NCI-H2227 (cell line): ENCODE measurements around the gene CAPN3.
A peak's percentile ranks its signal among the peaks of the same experiment; 100 is the strongest.

Experiments
- DNase-seq: peaks from one replicate; lab custom pipeline; 2025; ENCODE audit not compliant: unreplicated experiment; lab: John Stamatoyannopoulos, UW

The CAPN3 gene

DNA sequence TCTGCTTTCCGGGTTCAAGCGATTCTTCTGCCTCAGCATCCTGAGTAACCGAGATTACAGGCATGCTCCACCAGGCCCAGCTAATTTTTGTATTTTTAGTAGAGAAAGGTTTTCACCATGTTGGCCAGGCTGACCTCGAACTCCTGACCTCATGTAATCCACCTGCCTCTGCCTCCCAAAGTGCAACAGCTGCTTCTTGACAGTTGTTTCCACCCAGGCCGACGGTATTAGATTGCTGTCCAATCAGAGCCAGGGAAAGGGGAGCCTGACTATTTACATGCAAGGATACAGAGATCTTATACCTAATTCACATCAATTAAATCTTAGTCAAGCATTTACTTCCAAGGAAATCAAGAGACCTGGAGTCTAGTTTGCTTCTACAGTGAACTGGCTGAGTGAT, 4.0 kb upstream of the CAPN3 start:
- no peak for DNase-seq

- DNase-seq = no peak
Observed at GRCh38 chr15:42356851-42357250, 2.5 kb upstream of the CAPN3 start.

DNA sequence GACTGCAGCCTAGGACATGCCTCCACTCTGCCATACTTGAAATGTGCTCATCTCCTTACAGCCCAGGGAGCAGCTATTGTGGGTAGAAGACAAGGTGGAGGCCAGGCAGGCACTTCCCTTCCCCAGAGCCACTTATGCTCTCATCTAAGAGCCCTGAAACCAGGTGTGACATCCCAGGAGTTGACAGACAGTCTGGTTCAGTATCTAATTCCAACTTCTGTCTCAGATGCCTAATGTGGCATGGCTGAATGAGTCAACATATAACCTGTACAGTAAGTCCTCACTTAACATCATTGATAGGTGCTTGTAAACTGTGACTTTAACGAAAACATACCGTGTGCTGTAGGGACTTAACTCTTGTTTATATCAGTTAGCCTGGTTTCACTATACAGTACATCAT, 1.2 kb upstream of the CAPN3 start:
- no peak for DNase-seq

GRCh38 chr15:42359985-42360384, 684 bp downstream of the CAPN3 start:
- DNase-seq = no peak

- no peak for DNase-seq
Observed at GRCh38 chr15:42360535-42361112, 1.3 kb downstream of the CAPN3 start.

GRCh38 chr15:42363487-42363886, 4.2 kb downstream of the CAPN3 start:
- DNase-seq = no peak

DNA sequence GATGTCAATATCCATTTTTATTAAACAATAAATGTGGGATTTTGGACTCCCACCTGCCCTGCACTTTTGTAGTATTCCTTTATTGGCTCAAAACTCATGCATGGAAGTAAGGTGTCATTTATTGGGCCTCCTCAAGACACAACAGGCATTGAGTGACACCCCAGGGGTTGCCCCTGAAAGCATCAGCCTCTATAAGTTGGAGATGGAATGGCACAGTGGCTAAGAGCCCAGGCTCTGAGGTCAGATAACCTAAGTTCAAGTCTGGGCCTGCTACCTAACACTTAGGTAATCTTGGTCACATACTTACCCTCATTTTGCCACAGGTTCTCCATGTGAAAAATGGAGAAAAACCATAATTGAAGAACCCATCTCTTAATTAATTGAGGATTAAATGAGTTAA, 4.6 kb downstream of the CAPN3 start:
- no peak for DNase-seq

GRCh38 chr15:42364529-42364928, 5.2 kb downstream of the CAPN3 start:
- DNase-seq = no peak

GRCh38 chr15:42365921-42366550, 6.7 kb downstream of the CAPN3 start:
- no peak for DNase-seq

- no peak for DNase-seq
Observed at GRCh38 chr15:42367041-42367440, 7.7 kb downstream of the CAPN3 start.

DNA sequence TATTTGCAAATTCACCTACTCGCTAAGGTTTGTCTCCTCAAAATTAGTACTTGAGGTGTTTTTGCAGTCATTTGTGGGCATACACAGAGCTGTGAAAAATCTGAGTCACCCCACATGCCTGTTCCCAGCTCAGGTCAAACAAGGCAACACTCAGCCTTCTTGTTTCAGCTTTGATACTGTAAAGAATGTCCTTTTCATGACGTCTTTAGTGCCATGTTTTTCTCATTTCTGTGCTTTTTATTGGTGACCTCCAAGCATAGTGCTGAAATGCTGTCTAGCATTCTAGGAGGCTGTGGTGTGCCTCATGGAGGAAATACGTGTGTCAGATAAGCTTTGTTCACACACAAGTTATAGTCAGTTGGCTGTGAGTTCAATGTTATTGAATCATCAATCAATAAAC, 8.8 kb downstream of the CAPN3 start:
- DNase-seq = no peak

DNA sequence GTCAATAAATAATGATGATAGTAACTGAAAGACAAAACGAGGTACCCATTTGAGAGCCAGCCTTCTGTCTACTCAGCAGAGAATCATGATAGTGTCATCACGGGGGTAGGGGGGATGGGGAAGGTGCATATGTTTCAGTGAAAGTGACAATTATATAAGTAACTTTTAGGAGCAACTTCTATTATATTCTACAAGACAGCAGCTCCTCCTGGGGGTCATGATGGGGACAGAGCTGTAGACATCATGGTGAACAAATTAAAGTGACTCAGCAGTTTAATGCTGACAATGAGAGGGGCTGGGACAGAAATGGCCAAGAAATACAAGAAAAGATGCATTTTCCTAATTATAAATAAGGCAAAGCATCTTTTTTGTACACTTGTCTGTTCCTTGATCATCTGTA, 11.8 kb downstream of the CAPN3 start:
- DNase-seq = no peak

DNA sequence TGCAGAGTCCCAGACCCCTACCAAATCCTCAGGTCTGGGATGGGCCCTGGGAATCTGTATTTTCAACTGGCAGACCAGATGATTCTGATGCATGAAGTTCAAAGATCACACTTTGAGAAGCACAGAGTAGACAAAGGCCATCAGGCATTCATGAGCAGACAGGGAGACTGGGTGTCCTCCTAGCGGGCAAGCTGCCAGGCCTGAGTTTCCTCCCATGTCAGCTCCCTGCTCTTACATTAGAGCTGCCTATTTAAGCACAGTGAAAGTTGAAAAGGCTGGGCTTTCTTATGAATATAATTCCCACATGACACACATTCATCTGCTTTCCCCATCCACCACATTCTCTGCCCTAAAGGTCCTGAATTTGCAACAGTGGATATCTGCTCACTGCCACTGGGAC, 14.0 kb downstream of the CAPN3 start:
- no peak for DNase-seq

DNA sequence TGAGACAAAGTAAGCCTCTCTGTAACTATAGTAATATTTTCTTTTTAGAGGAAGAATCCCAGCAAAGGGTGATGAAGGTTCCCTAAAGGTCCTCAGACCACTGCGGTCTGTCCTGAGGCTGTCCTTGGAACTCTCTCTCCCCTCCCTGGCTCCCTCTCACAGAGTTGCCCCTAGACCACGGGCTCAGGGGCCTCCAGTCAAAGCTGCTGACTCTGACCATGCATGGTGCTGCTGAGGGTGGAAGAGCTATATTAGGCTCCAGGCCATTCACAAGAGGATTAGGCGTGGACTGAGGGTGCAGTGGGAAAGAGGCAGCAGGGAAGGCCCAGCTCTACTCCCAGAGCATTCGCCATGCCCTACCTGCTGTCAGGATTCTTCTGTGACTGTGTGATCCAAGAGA, 14.6 kb downstream of the CAPN3 start:
- no peak for DNase-seq

DNA sequence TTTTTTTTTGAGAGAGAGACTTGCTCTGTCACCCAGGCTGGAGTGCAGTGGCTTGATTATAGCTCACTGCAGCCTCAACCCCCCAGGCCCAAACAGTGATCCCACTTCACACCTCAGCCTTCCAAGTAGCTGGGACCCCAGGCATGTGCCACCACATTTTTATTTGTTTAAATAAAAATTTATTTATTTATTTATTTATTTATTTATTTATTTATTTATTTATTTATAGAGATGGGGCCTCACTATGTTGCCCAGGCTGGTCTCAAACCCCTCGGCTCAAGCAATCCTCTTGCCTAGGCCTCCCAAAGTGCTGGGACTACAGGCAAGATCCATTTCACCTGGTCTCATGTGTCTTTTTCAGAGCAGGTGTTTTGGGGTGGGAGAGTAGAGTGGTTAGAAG, 15.5 kb downstream of the CAPN3 start:
- no peak for DNase-seq

DNA sequence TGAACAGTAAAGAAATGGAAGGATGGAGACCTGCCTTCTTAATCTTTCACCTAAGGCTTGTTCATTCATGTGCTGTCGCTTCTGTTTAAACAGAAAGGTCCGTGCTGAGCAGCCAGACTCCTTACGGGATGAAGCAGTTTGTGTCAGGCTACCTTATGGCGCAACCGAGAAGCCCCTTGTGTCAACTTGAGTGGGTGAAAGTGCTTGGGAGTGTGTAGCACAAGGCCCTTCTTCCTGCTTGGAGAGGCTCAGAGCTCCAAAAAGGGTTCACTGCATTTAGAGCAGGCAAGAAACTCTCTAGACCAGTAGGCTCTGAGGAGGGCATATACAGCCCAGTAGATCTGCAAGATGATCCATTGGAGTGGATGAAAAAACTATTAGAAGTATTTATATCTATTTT, 16.0 kb downstream of the CAPN3 start:
- no peak for DNase-seq

GRCh38 chr15:42375941-42376340, 16.6 kb downstream of the CAPN3 start:
- DNase-seq = no peak

- DNase-seq = no peak
Observed at GRCh38 chr15:42378011-42378410, 18.7 kb downstream of the CAPN3 start.

- no peak for DNase-seq
Observed at GRCh38 chr15:42384597-42384996, 25.3 kb downstream of the CAPN3 start.

DNA sequence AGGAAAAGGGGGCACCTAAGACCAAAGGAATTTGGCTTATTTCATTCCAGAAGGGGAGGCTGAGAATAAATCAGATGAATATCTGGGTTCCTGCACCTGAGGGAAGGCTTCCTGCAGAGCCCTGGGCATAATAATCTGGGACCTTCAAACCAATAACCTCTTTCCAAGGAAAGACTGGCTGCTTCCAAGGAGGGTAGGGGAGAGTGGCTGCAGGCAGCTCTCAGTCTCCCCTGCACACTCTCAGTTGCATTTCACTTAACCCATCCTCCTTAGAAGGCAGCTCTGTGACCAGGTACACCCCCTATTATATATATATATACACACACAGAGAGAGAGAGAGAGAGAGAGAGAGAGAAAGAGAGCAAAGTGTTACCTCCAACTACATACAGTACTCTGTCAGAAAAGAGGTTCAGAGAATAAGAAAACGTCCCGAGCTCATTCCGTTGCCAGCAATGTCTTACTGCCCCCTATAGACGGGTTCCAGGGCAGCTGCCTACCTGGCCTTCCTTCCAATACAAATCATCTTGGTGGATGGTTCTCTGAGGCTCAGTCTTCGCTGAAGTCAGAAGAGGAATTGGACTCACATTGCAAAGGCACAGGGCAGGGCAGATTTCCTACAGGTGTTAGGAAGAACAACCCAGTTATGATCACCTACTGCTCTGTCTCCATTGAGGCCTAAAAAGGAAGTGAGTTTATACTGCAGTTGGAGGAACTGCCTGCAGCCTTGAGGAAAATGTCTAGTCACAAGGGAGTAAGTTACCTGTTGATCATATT, 26.1 kb downstream of the CAPN3 start:
- DNase-seq = peak; percentile 35

GRCh38 chr15:42385980-42386700, 26.8 kb downstream of the CAPN3 start:
- no peak for DNase-seq

GRCh38 chr15:42387603-42388002, 28.3 kb downstream of the CAPN3 start:
- no peak for DNase-seq
